ENCODE data around the gene PTPRB.
A peak's percentile ranks its signal among the peaks of the same experiment; 100 is the strongest.

The PTPRB gene

DNA sequence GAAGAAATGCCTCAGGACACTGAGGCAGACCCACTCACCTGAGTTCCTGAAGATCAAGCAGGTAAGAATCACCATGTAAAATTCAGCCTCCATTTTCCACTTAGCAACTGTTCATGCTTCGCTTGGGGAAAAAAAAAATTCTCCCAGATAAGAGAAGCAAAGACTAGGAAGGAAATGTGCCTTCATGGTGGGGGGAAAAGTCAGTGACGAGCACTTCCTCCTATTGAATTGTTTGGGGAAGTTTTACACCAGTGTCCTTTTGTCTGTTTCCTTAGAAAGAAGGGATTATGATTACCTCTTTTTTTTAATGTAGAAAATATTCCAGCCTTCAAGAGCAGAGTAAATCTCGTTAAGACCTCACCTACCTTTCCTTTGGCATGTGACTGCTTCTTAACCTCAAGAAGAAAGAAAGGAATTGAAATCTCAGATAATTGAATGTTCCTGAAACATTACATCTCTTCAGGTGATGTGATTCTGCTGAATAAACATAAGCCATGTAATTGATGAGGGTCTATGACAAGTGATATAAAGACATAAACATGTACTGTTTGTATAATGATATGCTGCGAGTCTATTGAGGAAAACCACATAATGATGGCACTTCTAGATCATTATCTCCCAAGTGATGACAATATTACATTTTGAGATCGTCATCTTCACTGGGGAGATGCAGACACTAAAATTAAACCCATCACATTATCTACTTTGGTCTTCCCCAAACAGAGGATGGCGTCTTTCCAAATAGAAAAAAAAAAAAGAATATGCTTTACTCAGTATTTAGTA, at the start of gene PTPRB:
Gene PTPRB, minus strand, starts transcription at position 127 of the 783 bp plus-strand sequence. Its CDS starts 34 bp downstream, at position 93.
- no peak for DNase-seq (ENCODE audit: low read depth)

DNA sequence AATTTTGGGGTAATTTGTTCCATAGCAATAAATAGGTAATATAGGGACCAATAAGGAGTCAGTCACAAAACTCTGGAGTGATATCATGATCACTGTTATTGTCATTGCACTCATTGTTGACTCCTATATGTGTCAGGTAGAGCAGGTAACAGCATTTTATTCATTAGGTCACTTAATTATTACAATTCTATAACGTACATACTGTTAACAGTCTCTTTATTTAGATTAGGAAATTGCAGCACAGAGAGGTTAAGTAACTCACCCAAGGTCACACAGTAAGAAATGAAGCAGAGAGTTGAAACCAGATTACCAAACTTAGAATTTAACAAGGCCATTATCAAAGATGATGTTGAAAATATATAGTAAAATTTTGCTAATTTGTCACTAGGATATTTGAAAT, 49.7 kb upstream of the PTPRB start:
- DNase-seq (ENCODE audit: low read depth) = no peak

DNA sequence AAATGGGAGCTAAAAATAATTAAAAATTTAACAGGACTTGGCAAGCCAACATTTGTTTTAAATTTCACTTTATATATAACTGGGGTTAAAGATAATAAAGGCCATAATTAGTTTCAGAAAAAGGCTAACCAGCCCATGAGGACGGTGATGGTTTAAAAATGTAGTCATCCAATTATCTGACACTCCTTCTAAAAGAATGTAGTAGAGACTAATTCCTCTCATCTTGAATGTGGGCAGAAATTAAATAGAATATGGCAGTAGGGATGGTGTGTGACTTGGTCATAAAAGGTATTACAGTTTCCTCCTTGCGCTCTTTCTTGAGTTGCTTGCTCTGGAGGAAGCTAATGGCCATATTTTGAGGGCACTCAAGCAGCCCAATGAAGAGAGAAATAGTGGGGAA, 49.1 kb upstream of the PTPRB start:
- DNase-seq (ENCODE audit: low read depth) = no peak

DNA sequence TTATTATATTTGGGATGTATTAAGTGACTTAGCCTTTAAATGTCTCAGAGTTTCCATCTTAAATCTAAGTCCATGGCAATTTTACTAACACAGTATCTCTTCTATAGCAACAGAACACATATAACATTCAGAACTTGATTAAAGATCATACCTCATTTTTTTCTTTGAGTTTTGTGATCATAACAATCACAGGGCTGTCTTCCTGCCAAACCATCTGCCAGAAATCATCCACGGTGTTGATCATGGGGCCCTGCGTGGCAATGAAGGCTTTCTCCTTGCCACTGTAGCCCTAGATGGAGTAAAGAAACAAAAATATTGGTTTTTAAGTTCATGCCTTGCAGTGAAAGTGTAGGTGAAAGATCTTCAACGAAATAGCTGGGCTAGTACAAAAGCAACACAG, 46.7 kb upstream of the PTPRB start:
- DNase-seq (ENCODE audit: low read depth) = no peak

DNA sequence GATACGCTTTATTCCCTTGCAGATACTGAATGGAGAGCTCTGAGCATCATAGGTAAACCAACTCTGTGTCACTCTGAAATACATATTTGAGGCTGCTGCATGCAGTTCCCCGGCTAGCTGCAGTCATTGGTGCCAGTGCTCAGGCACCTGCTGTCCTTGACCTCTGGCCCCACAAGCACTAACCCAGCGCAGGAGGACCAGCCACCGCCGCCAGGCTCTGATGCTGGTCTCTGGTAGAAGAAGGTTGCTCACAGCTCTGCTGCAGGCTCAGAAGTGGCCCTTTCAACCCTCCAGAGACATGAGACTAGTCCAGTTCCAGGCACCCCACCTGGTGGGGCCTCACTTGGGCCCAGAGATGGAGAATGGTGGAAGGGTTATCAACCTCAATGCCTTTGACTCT, 34.5 kb upstream of the PTPRB start:
- DNase-seq (ENCODE audit: low read depth) = no peak

DNA sequence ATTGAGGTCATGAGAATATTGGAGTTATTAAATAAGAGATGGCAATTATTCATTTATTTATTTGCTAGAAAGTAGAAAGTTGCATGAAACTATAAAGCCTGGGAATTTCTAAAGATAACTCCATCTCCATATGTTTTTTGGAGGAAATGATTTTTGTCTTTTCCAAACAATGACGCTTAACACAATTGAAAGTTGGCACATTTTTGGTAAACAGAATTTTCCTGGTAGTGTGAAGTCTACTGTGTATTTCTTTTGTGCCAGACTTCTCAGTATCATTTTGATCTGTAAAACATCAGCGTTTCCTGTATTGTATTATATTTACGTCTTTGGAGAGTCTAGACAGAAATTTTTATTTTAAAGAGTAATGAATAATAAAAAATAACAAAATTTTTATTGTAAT, 33.7 kb upstream of the PTPRB start:
- no peak for DNase-seq (ENCODE audit: low read depth)

DNA sequence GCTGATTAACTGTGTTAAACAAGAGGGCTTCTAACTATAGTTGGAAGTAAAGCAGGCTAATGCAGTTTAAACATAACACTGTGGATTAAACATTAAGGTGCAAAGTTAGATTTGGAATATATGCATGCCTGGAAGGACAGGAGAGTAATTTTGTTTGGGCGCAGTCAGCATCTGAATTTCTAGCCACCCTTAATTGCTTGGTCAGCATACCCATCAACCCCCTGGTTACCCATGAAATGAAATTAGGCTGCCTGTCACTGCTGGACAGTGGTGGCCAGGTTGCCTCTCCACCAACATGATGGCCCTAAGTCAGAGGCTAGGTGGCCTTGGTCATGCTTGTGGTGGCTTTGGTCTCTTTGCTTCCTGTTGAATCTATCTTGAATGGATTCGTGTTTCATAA, 30.0 kb upstream of the PTPRB start:
- DNase-seq (ENCODE audit: low read depth) = no peak

DNA sequence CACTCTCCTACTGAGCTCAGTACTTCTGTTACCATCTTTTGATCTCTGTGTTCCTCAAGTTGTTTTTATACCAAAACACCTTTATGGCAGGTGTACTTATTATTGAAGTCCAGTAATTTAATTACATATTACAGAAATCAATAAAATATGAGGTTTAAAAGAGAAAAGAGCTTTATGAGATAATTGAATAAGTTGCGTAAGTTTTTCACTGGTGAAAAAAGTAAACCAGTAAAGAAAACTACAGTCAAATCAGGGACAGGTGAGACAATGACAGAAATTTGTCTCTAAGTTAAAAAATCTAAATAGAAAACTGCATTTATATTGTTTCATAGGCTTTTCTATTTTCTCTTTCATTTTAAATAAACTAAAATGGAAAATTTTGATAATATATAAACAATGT, 29.1 kb upstream of the PTPRB start:
- no peak for DNase-seq (ENCODE audit: low read depth)

DNA sequence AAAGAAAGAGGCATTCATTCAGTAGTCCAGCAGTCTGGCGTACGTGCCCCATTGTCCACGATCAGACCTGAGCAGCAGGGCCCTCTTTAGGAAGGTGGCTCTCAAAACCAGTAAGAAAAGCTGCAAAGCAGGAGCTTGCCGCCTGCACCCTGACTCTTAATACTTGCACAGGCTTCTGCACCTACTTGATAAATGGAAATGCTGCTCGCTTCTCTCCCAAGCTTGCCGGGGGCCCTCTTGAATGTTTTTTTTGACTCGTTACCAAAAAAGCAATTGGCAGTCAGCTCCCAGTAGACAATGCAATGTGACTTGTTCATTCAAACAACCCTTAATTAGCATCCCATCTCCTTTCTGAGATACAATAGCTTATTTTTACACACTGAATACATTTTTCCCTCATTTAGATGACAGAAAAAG, 27.2 kb upstream of the PTPRB start:
- DNase-seq (ENCODE audit: low read depth) = no peak

DNA sequence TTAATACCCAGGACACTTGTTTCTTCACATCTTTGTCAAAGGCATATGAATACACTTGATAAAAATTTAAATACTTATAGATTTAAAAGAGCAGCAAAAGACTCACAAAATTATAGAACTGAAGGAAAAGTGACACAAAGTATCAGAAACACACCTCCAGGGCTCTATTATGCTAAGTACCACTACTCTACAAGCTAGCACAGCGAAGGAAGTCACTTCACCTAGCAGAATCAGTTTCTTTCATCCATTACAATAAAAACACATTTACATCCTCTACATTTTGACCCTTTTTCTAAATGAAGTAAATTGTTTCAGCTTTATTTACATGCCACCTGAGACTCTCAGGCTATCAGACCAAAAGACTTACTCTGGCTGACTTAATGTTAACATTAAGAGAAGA, 26.6 kb upstream of the PTPRB start:
- no peak for DNase-seq (ENCODE audit: low read depth)

DNA sequence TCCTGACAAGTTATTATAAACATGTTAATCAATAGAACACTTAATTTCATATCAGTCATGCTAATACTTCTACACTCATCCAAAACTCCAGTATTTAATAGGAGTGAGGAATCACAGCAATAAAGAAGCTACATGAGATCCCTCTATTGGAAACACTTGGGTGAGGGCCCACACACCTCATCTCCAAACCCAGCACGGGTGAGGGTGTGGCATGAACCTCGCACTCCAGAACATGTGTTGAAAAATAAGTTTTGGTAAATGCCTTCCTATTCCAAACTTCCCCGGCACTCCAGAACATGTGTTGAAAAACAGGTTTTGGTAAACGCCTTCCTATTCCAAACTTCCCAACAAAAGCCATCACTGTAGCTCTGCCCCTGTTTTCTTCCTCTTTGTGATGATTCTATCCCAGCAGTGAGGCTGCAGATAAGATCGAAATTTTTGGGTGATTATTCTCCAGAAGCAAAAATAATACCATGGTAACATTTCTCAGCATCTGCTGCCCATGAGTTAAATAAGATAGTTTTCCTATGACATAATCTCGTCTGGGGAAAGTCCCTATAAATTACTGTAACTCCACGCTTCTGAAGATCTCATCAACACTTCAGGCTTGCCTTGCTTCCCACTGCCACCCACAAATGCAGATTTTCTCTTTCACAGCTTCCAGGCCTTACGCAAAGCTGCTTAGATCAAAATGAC, 24.4 kb upstream of the PTPRB start:
- DNase-seq (ENCODE audit: low read depth) = peak; percentile 74

DNA sequence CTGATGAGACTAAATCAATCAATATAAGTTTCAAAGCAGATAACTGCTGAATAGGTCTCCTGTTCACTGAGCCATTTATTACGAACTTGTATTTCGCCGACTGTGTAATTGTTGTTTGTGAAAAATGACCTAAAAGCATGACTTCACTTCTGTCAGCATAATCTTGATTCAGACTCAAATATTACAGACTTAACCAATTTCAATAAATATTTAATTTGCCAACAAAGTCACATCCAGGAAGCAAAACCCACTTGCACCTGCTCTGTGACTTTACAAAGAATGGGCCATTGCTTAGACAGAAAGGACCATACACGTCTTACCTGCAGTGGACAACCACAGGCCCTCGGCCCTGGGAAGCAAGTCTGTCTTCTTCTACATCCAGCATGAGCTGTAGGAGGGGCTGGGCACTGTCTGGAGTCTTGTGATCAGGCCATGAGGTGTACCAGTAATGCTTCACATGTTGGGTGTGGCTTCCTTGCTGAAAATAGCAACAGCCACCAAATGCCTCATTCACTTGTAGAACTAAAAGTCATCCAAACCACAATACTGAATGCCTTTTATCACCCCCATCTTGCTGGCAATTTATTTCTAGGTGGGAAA, 23.5 kb upstream of the PTPRB start:
- DNase-seq (ENCODE audit: low read depth) = peak; percentile 48

DNA sequence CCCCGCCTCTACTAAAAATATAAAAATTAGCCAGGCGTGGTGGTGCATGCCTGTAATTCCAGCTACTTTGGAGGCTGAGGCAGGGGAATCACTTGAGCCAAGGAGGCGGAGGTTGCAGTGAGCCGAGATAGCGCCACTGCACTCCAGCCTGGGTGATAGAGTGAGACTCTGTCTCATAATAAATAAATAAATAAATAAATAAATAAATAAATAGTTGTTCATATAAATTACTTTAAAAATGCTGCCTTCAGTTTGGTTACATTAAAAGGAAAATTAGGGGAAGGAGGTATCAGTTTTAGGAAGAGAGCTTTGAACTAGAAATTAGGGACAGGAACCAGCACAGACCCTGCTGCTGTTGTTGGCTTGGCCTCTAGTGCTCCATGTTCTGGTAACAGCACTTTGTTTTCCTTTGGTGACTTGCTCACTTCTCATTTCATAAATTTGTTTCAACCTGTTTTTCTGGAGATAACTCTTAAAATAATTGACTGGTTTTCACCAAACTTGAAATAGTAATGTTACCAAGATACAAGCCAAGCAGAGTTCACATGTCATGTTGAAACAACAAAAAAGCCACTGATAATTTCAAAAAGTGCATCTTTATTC, 22.9 kb upstream of the PTPRB start:
- DNase-seq (ENCODE audit: low read depth) = no peak

DNA sequence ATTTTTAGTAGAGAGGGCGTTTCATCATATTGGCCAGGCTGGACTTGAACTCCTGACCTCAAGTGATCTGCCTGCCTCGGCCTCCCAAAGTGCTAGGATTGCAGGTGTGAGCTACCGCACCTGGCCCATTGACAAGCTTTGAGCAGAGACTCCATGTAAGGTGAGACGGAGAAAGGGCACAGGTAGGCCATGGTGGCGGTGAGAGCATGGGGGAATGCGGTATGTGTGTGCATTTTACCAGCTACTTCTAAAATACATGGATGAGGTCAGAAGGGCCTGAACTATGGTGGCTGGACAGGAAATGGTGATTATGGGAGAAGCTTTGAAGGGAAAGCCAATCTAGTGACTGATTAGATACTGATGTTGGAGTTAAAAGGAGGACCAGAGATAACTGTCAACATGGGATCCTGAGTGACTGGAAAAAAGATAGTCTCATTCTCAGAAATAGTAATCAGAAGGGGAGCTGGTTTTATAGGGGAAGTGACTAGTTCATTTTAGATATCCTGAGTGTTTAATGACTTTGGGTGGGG, 21.9 kb upstream of the PTPRB start:
- no peak for DNase-seq (ENCODE audit: low read depth)

DNA sequence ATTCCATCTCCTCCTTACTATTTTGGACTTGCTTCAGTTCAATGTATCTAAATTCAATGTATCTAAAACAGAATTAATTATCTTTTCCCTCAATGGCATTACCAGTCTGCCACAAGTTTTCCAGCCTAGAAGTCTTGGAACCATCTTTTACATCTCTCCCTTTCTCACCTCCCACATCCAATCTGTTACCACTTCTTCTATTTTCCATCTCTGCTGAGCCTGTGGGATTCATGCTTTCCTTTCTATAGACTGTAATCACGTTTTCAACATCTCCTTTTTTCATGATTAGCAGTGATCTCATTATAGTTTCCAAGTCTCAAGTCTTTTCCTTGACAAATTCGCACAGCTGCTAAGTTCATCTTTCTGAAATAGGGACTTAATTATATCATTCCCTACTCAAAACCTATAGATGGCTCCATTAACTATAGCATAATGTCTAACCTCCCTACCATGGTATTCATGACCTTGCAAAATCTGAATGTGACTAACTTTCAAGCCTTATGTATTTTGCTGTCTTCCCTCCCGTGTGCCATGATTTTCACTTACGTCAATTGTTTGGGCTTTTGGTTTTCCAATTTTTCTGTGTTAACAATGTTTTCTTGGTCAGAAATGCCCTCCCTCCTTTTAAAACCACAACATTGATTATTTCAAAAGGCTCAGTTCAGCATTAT, 20.5 kb upstream of the PTPRB start:
- DNase-seq (ENCODE audit: low read depth) = no peak

DNA sequence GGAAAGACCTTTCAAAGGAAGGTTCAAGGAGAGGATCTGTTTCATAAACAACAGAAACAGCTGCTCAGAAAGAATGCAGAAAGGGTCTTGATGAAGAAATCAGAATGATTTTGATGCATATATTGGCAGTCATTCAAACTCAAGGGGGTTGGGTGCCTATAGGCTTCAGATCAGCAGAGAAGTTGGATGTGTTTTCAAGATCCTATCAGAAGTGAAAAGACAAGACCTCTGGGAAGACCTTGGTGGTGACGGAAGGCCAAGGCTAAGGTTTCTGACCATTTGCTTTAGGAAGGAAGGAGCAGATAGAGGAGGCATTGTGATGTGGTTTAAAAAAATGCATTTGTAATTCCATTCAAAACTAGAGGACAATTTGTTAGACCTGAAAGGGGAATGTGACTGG, 15.2 kb upstream of the PTPRB start:
- no peak for DNase-seq (ENCODE audit: low read depth)

DNA sequence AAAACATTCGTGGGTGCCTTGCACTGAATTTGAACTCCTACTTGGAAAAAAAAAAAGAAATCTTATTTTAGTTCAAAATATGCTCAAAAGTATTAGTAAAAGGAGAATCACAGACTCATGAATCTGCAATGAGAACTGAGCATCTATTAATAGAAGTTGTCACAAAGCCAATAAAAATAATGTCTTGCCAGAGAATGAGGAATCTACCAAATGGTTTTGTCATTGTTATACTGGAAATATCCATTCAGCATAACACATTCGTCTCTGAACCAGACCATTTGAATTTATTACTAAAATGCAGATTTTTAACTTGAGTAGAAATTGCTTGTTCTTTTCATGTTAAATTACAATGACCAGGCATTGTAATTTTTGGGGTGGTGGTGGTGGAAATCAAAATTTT, 11.6 kb upstream of the PTPRB start:
- peak; percentile 37 for DNase-seq (ENCODE audit: low read depth)

DNA sequence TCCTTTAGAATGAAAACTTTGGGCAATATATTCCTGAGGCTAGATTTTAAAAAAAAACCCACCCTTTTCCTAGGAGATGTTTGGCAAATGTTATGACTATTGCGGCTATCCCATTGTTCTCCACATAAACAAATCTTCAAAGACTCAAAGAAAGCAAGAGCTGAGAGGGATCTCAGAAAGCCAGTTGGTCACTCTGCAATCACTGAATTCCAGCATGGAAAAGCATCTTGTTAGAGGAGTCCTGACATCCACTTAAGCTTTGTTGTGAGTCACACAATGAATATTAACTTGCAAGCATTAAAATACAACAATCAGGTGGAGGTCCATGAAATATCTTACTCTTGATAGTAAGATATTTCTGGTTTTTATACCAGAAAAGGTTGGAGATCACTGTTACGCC, 11.0 kb upstream of the PTPRB start:
- DNase-seq (ENCODE audit: low read depth) = no peak

DNA sequence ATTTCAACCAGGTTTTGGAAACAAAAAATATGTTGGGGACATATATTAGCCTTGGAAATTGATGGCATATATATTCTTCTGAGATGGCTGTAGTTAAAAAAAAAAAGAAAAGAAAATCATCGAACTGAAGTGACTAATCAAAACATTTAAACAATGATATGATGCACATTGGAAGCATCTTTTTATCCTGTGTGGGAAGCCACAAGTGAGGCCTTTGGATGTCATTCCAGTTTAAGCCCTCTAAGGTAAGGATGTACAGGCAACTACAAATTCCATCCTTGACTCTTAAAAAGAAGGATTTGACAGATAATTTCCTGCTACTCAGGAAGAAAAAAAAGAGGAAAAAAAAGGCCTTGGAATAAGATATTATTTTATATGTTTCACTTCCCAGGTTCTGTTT, 9.6 kb upstream of the PTPRB start:
- no peak for DNase-seq (ENCODE audit: low read depth)

DNA sequence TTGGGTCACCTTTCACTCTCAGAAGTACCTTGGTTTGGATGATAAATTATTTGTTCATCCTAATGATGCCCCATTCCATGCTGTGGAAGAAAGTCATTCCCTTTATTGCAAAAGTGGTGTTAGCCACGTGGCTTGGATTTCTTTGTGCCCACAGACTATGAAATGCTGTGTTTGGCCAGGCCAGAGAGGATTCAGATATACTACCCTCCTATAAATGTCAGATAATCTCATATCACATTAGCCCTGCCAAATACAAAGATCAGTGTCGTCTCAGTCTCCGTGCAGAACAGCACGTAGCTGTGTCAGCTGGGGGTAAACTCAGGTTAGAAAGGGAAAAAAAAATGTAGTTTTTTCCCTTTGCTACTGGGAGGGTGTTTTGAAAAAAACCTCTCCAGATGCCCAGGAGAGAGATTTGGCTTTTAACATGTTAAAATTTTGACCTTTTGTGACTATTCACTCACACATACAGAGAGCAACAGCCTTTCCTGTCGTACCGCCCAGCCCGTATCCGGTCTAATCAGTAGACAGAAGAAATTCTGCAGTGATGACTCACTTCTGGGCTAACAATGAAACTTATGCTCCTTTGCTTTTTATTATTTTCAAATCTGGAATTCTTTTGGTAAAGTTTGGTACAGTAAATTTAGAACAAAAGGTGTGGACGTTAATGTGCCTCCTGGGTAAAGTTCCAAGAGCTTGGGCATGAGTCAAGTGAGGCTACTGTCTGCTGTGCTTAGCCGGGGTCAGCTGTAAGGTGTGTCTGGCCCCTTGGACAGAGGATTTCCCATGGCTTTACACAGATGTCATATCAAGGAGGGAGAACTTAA, 8.5 kb upstream of the PTPRB start:
- peak; percentile 62 for DNase-seq (ENCODE audit: low read depth)

DNA sequence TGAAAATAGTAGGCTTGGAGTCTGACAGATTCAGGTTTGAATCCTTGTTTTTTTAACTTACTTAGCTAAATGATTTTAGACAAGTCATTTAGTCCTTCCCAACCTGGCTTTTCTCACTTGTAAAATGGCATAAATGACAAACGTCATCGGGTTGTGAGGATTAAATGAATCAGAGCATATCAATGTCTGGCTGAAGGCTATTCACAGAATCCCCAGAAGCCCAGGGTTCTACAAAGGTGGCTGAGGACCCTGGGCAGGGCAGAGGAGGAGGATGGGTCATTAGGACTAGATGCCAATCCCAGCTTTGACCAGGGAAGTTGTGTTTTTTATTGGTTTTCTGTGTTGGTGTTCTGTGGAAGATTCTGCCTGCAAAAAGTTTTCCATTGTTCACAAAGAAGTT, 7.6 kb upstream of the PTPRB start:
- DNase-seq (ENCODE audit: low read depth) = no peak

All from GM04504 (cell line).